Muscle layer of colon (tissue), 2 donors: ENCODE measurements around the gene SV2B.
A peak's percentile ranks its signal among the peaks of the same experiment; 100 is the strongest.
"Not testable (repeated sequence)": the region's sequence is repeated elsewhere in the genome, so short reads cannot be mapped to it uniquely, and the experiment has no call there.

ENCODE experiments used
- H3K27ac ChIP-seq: one replicate; pipeline ENCODE4 v1.7.0; 2013; ENCODE audit warnings: low read depth, mild to moderate bottlenecking, low read length, moderate library complexity
- H3K27me3 ChIP-seq, 2 donors: one replicate each; pipeline ENCODE4 v1.7.0; 2013; ENCODE audit warnings: low read length in 2 of 2, mild to moderate bottlenecking in 2 of 2; ENCODE audit not compliant: insufficient read depth in 2 of 2, control insufficient read depth in 1 of 2
- H3K36me3 ChIP-seq: one replicate; pipeline ENCODE4 v1.7.0; 2013; ENCODE audit warnings: mild to moderate bottlenecking, low read length; ENCODE audit not compliant: insufficient read depth
- H3K4me1 ChIP-seq: one replicate; pipeline ENCODE4 v1.7.0; 2013; ENCODE audit warnings: mild to moderate bottlenecking, low read length; ENCODE audit not compliant: insufficient read depth
- H3K4me3 ChIP-seq, 2 donors: one replicate each; pipeline ENCODE4 v1.7.0; 2013; ENCODE audit warnings: low read length in 2 of 2, low read depth in 1 of 2, mild to moderate bottlenecking in 1 of 2, moderate library complexity in 1 of 2
- H3K9ac ChIP-seq: one replicate; pipeline ENCODE4 v1.7.0; 2013; ENCODE audit warnings: low read length
- H3K9me3 ChIP-seq: one replicate; pipeline ENCODE4 v1.7.0; 2013; ENCODE audit warnings: mild to moderate bottlenecking, low read length
- donor health status: abdominal sarcoma.
- donor health status: Adenocarcinoma of cecum.

Gene SV2B

DNA sequence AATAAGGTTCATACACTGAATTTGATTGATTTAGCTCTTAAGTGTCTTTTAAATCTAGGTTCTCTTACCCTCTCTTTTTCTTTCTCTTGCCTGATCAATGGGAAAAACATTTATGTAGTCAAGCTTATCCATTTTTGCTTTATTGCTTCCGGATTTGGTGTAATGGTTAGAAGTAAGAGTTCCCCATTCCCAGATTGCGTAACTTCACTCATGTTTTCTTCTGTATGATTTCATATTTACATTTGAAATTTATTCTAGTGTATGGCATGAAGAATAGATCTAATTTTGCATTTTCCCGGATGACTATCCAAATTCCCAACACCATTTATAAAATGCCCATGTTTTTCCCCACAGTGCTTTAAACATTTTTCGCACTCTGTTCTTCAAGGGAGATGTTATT lies 27.9 kb upstream of the SV2B start:
- Histone ChIP-seq H3K36me3 (no peaks in the 10 kb centered on the region), H3K4me1 (no peaks in the 10 kb centered on the region), H3K4me3 (no peak overlapping the region), H3K9ac (no peak overlapping the region), H3K27ac (no peak overlapping the region), H3K27me3 (no peaks in the 10 kb centered on the region), H3K9me3 (no peaks in the 10 kb centered on the region)

DNA sequence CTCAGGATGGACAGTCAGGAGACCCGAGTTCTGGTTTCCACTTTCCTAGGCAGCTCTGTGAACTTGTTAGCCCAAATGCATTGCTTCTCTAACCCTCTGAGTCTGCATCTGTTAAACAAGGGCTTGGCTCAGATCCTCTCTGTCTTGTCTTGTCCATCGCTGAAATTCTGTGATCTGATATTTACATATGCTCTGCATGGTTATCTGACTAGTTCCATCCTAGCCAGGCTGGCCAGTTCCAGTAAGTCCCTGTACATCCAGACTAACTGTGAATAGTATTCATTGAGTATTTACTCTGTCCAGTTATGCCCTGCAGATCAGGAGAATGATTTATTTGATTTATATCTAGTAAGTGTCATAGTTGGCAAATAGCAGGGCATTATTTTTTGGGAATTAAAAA lies 27.0 kb upstream of the SV2B start:
- Histone ChIP-seq H3K9me3 (no peaks in the 10 kb centered on the region), H3K4me1 (no peaks in the 10 kb centered on the region), H3K9ac (no peak overlapping the region), H3K4me3 (no peak overlapping the region), H3K36me3 (no peaks in the 10 kb centered on the region), H3K27me3 (no peaks in the 10 kb centered on the region), H3K27ac (no peak overlapping the region)

DNA sequence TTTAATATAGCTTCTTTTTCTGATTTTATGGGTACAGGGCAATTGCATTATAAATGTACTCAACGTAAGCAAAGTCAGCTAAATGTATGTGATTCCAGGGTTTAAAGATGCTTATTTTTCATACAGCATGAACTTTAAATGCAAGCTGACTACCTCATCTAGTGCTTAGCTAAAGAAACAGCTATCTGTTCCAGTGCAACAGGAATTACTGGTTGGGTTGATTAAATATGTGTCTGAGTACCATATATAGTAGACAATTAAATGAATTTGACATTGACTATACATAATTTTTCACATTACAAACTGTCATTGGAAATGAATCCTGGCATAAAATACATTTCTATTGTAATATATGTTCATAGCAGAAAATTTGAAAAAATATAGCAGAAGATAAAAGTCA lies 26.3 kb upstream of the SV2B start:
- Histone ChIP-seq H3K4me1 (no peaks in the 10 kb centered on the region), H3K9ac (no peak overlapping the region), H3K4me3 (no peak overlapping the region)

DNA sequence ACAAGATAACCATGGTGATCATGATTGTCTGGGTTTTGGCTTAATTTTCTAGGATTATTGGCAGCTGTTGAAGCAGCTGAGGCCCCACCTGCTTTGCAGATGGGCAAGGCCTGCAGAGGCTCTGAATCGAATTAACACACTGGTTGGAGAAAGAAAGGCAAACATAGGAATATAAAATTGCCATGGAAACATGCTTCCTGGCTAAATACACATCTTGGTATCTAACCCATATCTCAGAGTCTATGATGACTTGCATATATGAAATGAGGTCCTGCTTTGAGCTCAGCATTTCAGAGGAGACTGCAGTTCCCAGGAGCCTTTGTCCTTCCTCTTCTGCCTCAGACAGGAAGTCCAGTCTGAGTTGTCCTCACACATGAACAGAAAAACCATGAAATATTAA lies 24.3 kb upstream of the SV2B start:
- Histone ChIP-seq H3K4me3 (no peak overlapping the region), H3K36me3 (no peaks in the 10 kb centered on the region), H3K9me3 (no peaks in the 10 kb centered on the region), H3K4me1 (no peaks in the 10 kb centered on the region), H3K9ac (no peak overlapping the region), H3K27ac (no peak overlapping the region), H3K27me3 (no peaks in the 10 kb centered on the region)

More for the DNA sequence above, 26.3 kb upstream of the SV2B start:
- Histone ChIP-seq H3K27ac (no peak overlapping the region), H3K27me3 (no peaks in the 10 kb centered on the region), H3K36me3 (no peaks in the 10 kb centered on the region), H3K9me3 (no peaks in the 10 kb centered on the region)

DNA sequence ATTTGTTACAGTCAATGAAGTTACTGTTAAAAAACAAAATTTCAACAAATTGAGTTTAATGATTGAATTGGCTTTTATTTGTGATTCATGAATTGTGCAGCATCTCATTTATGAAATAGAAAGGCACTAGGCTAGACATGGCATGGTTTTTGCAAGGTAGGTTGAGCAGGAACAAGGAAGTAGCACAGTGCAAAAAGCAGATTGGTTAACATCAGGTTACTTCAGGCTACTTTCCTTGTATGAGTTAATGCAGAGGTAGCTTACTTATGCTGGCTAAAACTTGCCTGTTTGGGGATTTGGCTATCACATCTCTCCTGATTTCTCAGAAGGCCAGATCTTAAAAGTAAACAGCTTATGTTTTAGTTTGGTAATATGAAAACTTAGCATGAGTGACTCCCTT lies 23.0 kb upstream of the SV2B start:
- no peak overlapping the region for H3K9ac ChIP-seq
- H3K4me1 ChIP-seq = no peaks in the 10 kb centered on the region
- no peaks in the 10 kb centered on the region for H3K36me3 ChIP-seq
- H3K27ac ChIP-seq = no peak overlapping the region
- no peaks in the 10 kb centered on the region for H3K9me3 ChIP-seq
- H3K27me3 ChIP-seq = no peaks in the 10 kb centered on the region
- H3K4me3 ChIP-seq = no peak overlapping the region

DNA sequence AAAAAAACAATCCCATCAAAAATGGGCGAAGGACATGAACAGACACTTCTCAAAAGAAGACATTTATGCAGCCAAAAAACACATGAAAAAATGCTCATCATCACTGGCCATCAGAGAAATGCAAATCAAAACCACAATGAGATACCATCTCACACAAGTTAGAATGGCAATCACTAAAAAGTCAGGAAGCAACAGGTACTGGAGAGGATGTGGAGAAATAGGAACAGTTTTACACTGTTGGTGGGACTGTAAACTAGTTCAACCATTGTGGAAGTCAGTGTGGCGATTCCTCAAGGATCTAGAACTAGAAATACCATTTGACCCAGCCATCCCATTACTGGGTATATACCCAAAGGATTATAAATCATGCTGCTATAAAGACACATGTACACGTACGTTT lies 6.2 kb upstream of the SV2B start:
- H3K27me3 ChIP-seq = peaks cover 13 to 15% of the 10 kb centered on the region in 2 donors
- not testable (repeated sequence) for H3K36me3 ChIP-seq, H3K4me3 ChIP-seq

DNA sequence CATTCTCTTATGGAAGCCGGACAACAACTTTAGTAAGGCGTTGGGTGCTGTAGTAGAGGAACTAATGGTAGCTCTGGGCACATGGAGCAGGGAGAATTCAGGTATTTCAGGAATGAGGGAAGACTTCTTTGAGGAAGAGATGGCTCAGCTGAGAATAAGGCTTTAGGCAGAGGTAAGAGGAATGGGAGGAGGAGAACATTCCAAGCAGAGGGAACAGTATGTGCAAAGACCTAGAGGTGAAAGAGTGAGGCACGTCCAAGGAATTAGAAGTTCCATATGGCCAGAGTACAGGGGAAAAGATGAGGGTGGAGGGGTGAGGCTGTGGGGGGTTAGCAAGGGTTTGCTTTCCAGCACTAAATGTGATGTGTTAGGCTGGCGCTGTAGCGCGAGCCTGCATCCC lies 1.6 kb upstream of the SV2B start:
- Histone ChIP-seq H3K4me1 (peaks cover 10% of the 10 kb centered on the region), H3K27me3 (peaks cover 30 to 33% of the 10 kb centered on the region in 2 donors), H3K4me3 (no peak overlapping the region), H3K9ac (no peak overlapping the region), H3K27ac (no peak overlapping the region), H3K9me3 (no peaks in the 10 kb centered on the region), H3K36me3 (no peaks in the 10 kb centered on the region)

More for the DNA sequence above, 6.2 kb upstream of the SV2B start:
- not testable (repeated sequence) for H3K9ac ChIP-seq, H3K4me1 ChIP-seq, H3K9me3 ChIP-seq, H3K27ac ChIP-seq

DNA sequence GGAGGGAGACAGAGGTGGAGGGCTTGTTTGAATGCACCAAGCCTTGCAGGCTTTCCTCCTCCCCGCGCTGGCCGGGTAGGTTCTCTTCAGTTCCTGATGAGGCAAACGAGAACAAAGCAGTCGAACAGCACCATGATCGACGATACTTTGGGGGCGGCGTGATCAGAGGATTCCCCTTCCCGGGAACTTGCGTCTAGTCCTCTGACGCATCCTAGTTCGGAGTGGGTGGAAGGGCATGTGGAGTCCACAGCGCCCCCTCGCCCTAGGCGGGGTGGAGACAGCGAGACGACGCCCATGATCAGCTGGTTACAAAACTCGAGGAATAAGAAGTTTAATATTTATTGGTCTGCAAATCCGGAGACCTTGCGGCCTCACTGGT lies 452 bp upstream of the SV2B start:
- H3K4me3 ChIP-seq = peak overlapping the region in 1 of 2 donors; percentile 43
- H3K9me3 ChIP-seq = no peaks in the 10 kb centered on the region
- H3K36me3 ChIP-seq = no peaks in the 10 kb centered on the region
- H3K4me1 ChIP-seq = peaks cover 10% of the 10 kb centered on the region
- no peak overlapping the region for H3K9ac ChIP-seq
- H3K27ac ChIP-seq = no peak overlapping the region
- peaks cover 33 to 35% of the 10 kb centered on the region in 2 donors for H3K27me3 ChIP-seq

DNA sequence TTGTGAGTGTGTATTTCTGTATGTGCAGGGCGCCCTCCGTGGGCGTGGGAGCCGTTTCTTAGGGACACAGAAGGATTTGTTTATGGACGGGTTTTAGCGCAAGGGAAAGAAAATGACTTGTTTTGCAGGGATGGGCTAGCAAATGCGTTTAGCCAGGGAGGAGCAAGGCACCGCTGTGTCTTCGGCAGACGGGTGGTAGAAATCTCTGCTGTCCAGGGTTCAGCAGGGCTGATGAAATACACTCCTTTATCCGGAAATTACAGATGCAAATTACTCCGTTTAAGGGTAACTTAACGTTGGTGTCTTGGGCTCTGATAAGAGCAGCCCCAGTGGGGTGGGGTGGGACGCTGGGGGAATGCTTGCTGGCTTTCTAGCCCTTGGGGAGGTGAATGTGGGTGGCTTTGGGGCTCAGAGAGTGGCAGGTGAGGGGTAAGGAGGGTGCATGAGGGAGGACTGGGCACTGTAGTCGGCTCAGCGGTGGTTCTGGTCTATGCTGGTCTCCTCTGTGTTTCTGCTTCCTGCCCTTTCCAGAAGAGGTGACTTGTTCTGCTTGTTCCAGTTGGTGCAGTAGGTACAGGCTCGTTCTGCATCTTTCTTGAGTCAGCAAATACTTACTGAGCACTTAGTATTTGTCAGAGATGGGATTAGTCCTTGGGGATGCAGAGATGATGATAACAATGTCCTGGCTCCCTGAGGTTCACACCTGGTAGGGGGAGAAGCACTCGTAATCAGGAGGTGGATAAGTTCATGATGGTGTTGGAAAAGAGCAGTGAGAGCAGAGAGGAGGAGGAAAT lies 954 bp downstream of the SV2B start:
- peaks cover 10% of the 10 kb centered on the region for H3K4me1 ChIP-seq
- no peak overlapping the region for H3K9ac ChIP-seq
- H3K36me3 ChIP-seq = no peaks in the 10 kb centered on the region
- H3K9me3 ChIP-seq = no peaks in the 10 kb centered on the region
- peaks cover 33 to 35% of the 10 kb centered on the region in 2 donors for H3K27me3 ChIP-seq
- no peak overlapping the region for H3K27ac ChIP-seq
- peak overlapping the region; percentile 17 to 43 for H3K4me3 ChIP-seq

DNA sequence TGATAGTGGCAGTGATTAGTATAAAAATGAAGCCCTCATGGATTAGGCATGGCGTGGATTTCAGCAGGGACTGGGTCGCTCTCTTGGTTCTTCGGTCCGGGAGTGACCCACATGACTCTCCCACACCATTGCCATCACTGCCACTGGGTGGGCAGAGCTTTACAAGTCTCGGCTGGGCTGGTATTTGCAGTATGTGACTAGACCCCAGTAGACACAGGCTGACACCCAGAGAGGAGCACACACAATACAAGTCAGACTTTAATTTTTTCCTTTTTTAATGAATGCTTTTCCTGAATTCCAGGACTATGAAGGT lies 1.5 kb downstream of the SV2B start:
- peaks cover 33 to 35% of the 10 kb centered on the region in 2 donors for H3K27me3 ChIP-seq
- H3K27ac ChIP-seq = no peak overlapping the region

DNA sequence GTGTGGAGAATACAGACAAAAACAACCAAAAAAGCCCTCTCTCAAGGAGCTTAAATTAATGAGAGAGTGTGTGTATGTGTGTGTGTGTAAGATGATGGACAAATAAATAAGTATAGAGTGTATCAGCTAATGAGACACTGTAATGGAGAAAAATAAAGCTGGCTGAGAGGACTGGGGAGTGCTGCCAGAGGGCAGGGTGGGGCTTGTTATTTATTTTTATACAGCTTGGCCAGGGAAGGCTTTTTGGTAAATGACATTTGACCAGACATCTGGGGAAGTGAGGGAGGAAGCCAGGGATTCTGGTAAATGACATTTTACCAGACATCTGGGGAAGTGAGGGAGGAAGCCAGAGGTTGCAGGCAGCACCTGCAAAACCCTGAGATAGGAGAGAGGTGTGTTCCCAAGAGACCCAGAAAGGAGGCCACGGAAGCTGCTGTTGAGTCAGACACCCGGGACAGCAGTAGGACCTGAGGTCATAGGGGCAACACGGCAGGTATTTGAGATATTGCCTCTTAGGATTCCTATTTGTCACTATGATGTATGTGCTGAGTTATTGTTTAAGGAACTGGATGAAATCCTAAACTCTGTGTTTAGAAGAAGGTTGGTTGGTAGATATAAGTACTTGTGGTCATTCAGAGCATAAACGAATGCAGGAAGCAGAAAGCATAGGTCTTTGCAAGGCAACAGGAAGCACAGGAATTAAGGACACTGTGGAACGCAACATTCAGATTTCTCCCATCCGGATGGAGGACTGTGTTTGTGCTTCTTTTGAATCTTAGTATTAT lies 2.7 kb downstream of the SV2B start:
- Histone ChIP-seq H3K4me1 (peaks cover 10% of the 10 kb centered on the region), H3K9me3 (no peaks in the 10 kb centered on the region), H3K27ac (no peak overlapping the region), H3K4me3 (no peak overlapping the region), H3K36me3 (no peaks in the 10 kb centered on the region), H3K9ac (no peak overlapping the region), H3K27me3 (peaks cover 26 to 32% of the 10 kb centered on the region in 2 donors)

More for the DNA sequence above, 1.5 kb downstream of the SV2B start:
- Histone ChIP-seq H3K9me3 (no peaks in the 10 kb centered on the region), H3K4me1 (peaks cover 10% of the 10 kb centered on the region), H3K36me3 (no peaks in the 10 kb centered on the region), H3K4me3 (no peak overlapping the region), H3K9ac (no peak overlapping the region)
